ENCODE results near the gene HOXB4.

Gene HOXB4

GRCh38 chr17:48597778-48598631 is 19.9 kb upstream of the HOXB4 start:
- H3K9me3 ChIP-seq = no peaks in the 10 kb centered on the region
- no peaks in the 10 kb centered on the region for H3K36me3 ChIP-seq
- no peak overlapping the region for H3K4me3 ChIP-seq (ENCODE audit: low read depth, low read length)
- DNase-seq = no peak
- H3K4me1 ChIP-seq = no peaks in the 10 kb centered on the region
- H3K27me3 ChIP-seq = peaks cover 97% of the 10 kb centered on the region
- no peak for TF ChIP-seq CTCF (IDR thresholded peaks at IDR 0.05; ENCODE audit: low read depth, low read length)

- H3K27me3 ChIP-seq = peaks cover 97% of the 10 kb centered on the region
- TF ChIP-seq CTCF (IDR thresholded peaks at IDR 0.05; ENCODE audit: low read depth, low read length) = no peak
- no peak for DNase-seq
- no peaks in the 10 kb centered on the region for H3K36me3 ChIP-seq
- H3K4me1 ChIP-seq = no peaks in the 10 kb centered on the region
- no peaks in the 10 kb centered on the region for H3K9me3 ChIP-seq
- H3K4me3 ChIP-seq (ENCODE audit: low read depth, low read length) = no peak overlapping the region
Observed at GRCh38 chr17:48597528-48597777, 19.3 kb upstream of the HOXB4 start.

GRCh38 chr17:48596735-48597527 is 18.8 kb upstream of the HOXB4 start:
- no peak for TF ChIP-seq CTCF (IDR thresholded peaks at IDR 0.05; ENCODE audit: low read depth, low read length)
- Histone ChIP-seq H3K4me3 (ENCODE audit: low read depth, low read length) (no peak overlapping the region), H3K9me3 (no peaks in the 10 kb centered on the region), H3K27me3 (peaks cover 97% of the 10 kb centered on the region), H3K36me3 (no peaks in the 10 kb centered on the region), H3K4me1 (no peaks in the 10 kb centered on the region)
- DNase-seq = no peak

- H3K9me3 ChIP-seq = no peaks in the 10 kb centered on the region
- H3K36me3 ChIP-seq = no peaks in the 10 kb centered on the region
- no peak overlapping the region for H3K4me3 ChIP-seq (ENCODE audit: low read depth, low read length)
- no peak for TF ChIP-seq CTCF (IDR thresholded peaks at IDR 0.05; ENCODE audit: low read depth, low read length)
- no peak for DNase-seq
- H3K4me1 ChIP-seq = no peaks in the 10 kb centered on the region
- peaks cover 96% of the 10 kb centered on the region for H3K27me3 ChIP-seq
Observed at GRCh38 chr17:48596000-48596734, 18.0 kb upstream of the HOXB4 start.

- Histone ChIP-seq H3K4me3 (ENCODE audit: low read depth, low read length) (no peak overlapping the region), H3K4me1 (no peaks in the 10 kb centered on the region), H3K9me3 (no peaks in the 10 kb centered on the region), H3K27me3 (peaks cover 96% of the 10 kb centered on the region), H3K36me3 (no peaks in the 10 kb centered on the region)
- no peak for DNase-seq
- no peak for TF ChIP-seq CTCF (IDR thresholded peaks at IDR 0.05; ENCODE audit: low read depth, low read length)
Observed at GRCh38 chr17:48595278-48595999, 17.3 kb upstream of the HOXB4 start.

Data from BE2C (cell line).